ENCODE data around the gene WDR45B.
"Not testable (repeated sequence)": the region's sequence is repeated elsewhere in the genome, so short reads cannot be mapped to it uniquely, and the experiment has no call there.

GRCh38 chr17:82579969-82580368, 68.3 kb downstream of the WDR45B start:
- TF ChIP-seq, protein P1, sequence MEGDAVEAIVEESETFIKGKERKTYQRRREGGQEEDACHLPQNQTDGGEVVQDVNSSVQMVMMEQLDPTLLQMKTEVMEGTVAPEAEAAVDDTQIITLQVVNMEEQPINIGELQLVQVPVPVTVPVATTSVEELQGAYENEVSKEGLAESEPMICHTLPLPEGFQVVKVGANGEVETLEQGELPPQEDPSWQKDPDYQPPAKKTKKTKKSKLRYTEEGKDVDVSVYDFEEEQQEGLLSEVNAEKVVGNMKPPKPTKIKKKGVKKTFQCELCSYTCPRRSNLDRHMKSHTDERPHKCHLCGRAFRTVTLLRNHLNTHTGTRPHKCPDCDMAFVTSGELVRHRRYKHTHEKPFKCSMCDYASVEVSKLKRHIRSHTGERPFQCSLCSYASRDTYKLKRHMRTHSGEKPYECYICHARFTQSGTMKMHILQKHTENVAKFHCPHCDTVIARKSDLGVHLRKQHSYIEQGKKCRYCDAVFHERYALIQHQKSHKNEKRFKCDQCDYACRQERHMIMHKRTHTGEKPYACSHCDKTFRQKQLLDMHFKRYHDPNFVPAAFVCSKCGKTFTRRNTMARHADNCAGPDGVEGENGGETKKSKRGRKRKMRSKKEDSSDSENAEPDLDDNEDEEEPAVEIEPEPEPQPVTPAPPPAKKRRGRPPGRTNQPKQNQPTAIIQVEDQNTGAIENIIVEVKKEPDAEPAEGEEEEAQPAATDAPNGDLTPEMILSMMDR (IDR thresholded peaks at IDR 0.05): not testable (repeated sequence)
- not testable (repeated sequence) for TF ChIP-seq POLR2A (IDR thresholded peaks at IDR 0.05)
